HEK293T (cell line): ENCODE measurements around the gene RUSC1.

Source experiments
- ELF4 ChIP-seq: fragments of 450-650 bp; IDR thresholded peaks from 2 replicates; pipeline ENCODE4 v1.6.1; 2017; ENCODE audit warnings: antibody characterized with exemption
- FOXM1 ChIP-seq: fragments of 450-650 bp; IDR thresholded peaks from 2 replicates; pipeline ENCODE4 v1.6.1; 2017; ENCODE audit warnings: mild to moderate bottlenecking, borderline replicate concordance
- SP1 ChIP-seq: fragments of 450-650 bp; IDR thresholded peaks from 2 replicates; pipeline ENCODE4 v1.6.1; 2017
- SUZ12 ChIP-seq: fragments of 450-650 bp; IDR thresholded peaks from 2 replicates; pipeline ENCODE4 v1.6.1; 2016; ENCODE audit warnings: mild to moderate bottlenecking
- ZNF384 ChIP-seq: fragments of 450-650 bp; IDR thresholded peaks from 2 replicates; pipeline ENCODE4 v1.6.1; 2016

- no peak for TF ChIP-seq SP1
- TF ChIP-seq ELF4: no peak
- TF ChIP-seq ZNF384: no peak
- no peak for TF ChIP-seq SUZ12
- no peak for TF ChIP-seq FOXM1
Observed at GRCh38 chr1:155293086-155293749, 27.5 kb upstream of the RUSC1 start.
